HCT116 (cell line): Measurements from ENCODE around the gene PTHLH. TPM values are rescaled to one million over a fixed set of nuclear protein-coding genes. Genes with fewer than 3 reads are reported as not detected.

ENCODE experiments used
- ATAC-seq: fragments of 200-7000 bp; cut with Tn5 transposase; 2 replicates; pipeline ENCODE4 v1.9.1; 2020; ENCODE audit warnings: mild to moderate bottlenecking, moderate library complexity
- BruUV-seq: library from RNA; stranded (reverse); fragments of 400-500 nt; replicated peaks from 2 replicates; lab custom pipeline; 2021; lab: Mats Ljungman, UMichigan
- CTCF ChIA-PET: fragments of 300-600 bp; sonication (Branson Sonifier 250); formaldehyde crosslinking; loops from one replicate; lab custom pipeline; 2021; ENCODE audit warnings: antibody characterized with exemption; lab: Charles Lee
- POLR2A ChIA-PET: fragments of 300-600, 350-600 bp; sonication (Branson Sonifier 250); formaldehyde crosslinking; loops from one replicate; lab custom pipeline; 2021; ENCODE audit warnings: antibody characterized with exemption; lab: Charles Lee
- RAD21 ChIA-PET, 2 experiments: fragments of 300-600 bp; sonication (Branson Sonifier 250); formaldehyde crosslinking; loops; one replicate each; lab custom pipeline; 2023; ENCODE audit warnings: low total read pairs in 2 of 2; ENCODE audit not compliant: uncharacterized antibody in 2 of 2, unreplicated experiment in 2 of 2, low non-redundant PET in 1 of 2; lab: Charles Lee
- DNase-seq: peaks from one replicate; pipeline ENCODE4 v3.0.0-alpha.2; 2010; ENCODE audit warnings: low read depth, low spot score
- H2AFZ ChIP-seq: fragments of 200-600 bp; shearing (Covaris generic), sonication (generic); 2 replicates; pipeline ENCODE4 v1.6.1; 2017; ENCODE audit warnings: low read depth, mixed run types, mixed read lengths, antibody characterized with exemption, low read length; ENCODE audit not compliant: poor library complexity, severe bottlenecking
- H3K27ac ChIP-seq: 2 replicates; pipeline ENCODE4 v1.5.1; 2012; ENCODE audit warnings: low read depth, low read length
- H3K27me3 ChIP-seq: fragments of 200-600 bp; sonication (generic); 2 replicates; pipeline ENCODE4 v1.6.1; 2016; ENCODE audit warnings: mixed run types, low read length, mixed read lengths; ENCODE audit not compliant: insufficient read depth
- H3K36me3 ChIP-seq, 2 experiments: fragments of 200-500 bp in 1 of 2; fragments of 200-600 bp in 1 of 2; sonication (Bioruptor generic) in 1 of 2; sonication (generic) in 1 of 2; 2 replicates each; pipeline versions ENCODE4 v1.5.1 to v1.6.1; 2014 to 2016; ENCODE audit warnings: low read length in 2 of 2, inconsistent platforms in 1 of 2, mixed read lengths in 1 of 2, mixed run types in 1 of 2; ENCODE audit not compliant: insufficient read depth in 2 of 2, control insufficient read depth in 1 of 2
- H3K4me1 ChIP-seq, 2 experiments: fragments of 200-600 bp in 1 of 2; sonication (generic) in 1 of 2; 2 replicates each; pipeline versions ENCODE4 v1.5.1 to v1.6.1; 2012 to 2017; ENCODE audit warnings: low read length in 2 of 2, inconsistent platforms in 1 of 2, mild to moderate bottlenecking in 1 of 2, mixed read lengths in 1 of 2, mixed run types in 1 of 2, moderate library complexity in 1 of 2; ENCODE audit not compliant: insufficient read depth in 2 of 2, control insufficient read depth in 1 of 2
- H3K4me2 ChIP-seq: fragments of 200-600 bp; sonication (generic); 2 replicates; pipeline ENCODE4 v1.6.1; 2017; ENCODE audit warnings: mixed run types, low read length, mixed read lengths
- H3K4me3 ChIP-seq, 2 experiments: fragments of 200-600 bp in 1 of 2; sonication (generic) in 1 of 2; replicated peaks in 1 of 2; 2 replicates each; pipeline ENCODE4 v1.5.1; 2011 to 2016; ENCODE audit warnings: low read length in 2 of 2, control low read depth in 1 of 2, low read depth in 1 of 2, mild to moderate bottlenecking in 1 of 2, mixed read lengths in 1 of 2, mixed run types in 1 of 2
- H3K79me2 ChIP-seq: fragments of 200-600 bp; sonication (generic); 2 replicates; pipeline ENCODE4 v1.6.1; 2017; ENCODE audit warnings: mild to moderate bottlenecking, mixed run types, low read length, moderate library complexity, mixed read lengths; ENCODE audit not compliant: insufficient read depth
- H3K9ac ChIP-seq: fragments of 200-600 bp; sonication (generic); 2 replicates; pipeline ENCODE4 v1.6.1; 2016; ENCODE audit warnings: low read length, mixed read lengths
- H3K9me2 ChIP-seq: fragments of 200-600 bp; sonication (generic), shearing (Covaris generic); 2 replicates; pipeline ENCODE4 v1.6.1; 2017; ENCODE audit warnings: mixed run types, mild to moderate bottlenecking, moderate library complexity; ENCODE audit not compliant: insufficient read depth
- H3K9me3 ChIP-seq, 2 experiments: fragments of 200-500 bp in 1 of 2; fragments of 200-600 bp in 1 of 2; sonication (Bioruptor generic) in 1 of 2; sonication (generic) in 1 of 2; 2 replicates each; pipeline ENCODE4 v1.6.1; 2014 to 2017; ENCODE audit warnings: low read length in 2 of 2, mixed read lengths in 2 of 2, inconsistent platforms in 1 of 2, low read depth in 1 of 2, mild to moderate bottlenecking in 1 of 2, mixed run types in 1 of 2, moderate library complexity in 1 of 2; ENCODE audit not compliant: control insufficient read depth in 1 of 2, insufficient read depth in 1 of 2
- H4K20me1 ChIP-seq: fragments of 200-600 bp; sonication (generic), shearing (Covaris generic); 2 replicates; pipeline ENCODE4 v1.6.1; 2017; ENCODE audit warnings: mixed run types, mild to moderate bottlenecking, moderate library complexity; ENCODE audit not compliant: insufficient read depth
- ATF3 ChIP-seq: IDR thresholded peaks from 2 replicates; pipeline ENCODE4 v1.6.1; 2012
- CEBPB ChIP-seq: IDR thresholded peaks from 2 replicates; pipeline ENCODE4 v1.6.1; 2012; ENCODE audit warnings: low read depth
- CTCF ChIP-seq, 3 experiments: fragments of 200-600 bp in 1 of 3; sonication (generic) in 1 of 3; IDR thresholded peaks in 2 of 3; conservative IDR thresholded peaks in 1 of 3; 2 replicates each; pipeline ENCODE4 v1.5.1; 2012 to 2017; ENCODE audit warnings: low read depth in 2 of 3, low read length in 2 of 3, antibody characterized with exemption in 1 of 3, borderline replicate concordance in 1 of 3, control low read depth in 1 of 3, mild to moderate bottlenecking in 1 of 3, mixed read lengths in 1 of 3, mixed run types in 1 of 3, moderate library complexity in 1 of 3; ENCODE audit not compliant: insufficient read depth in 1 of 3
- EGR1 ChIP-seq: IDR thresholded peaks from 2 replicates; pipeline ENCODE4 v1.6.1; 2012; ENCODE audit warnings: low read depth
- ELF1 ChIP-seq: IDR thresholded peaks from 2 replicates; pipeline ENCODE4 v1.6.1; 2012; ENCODE audit warnings: low read depth, borderline replicate concordance
- EZH2 ChIP-seq: fragments of 200-600 bp; sonication (generic); IDR thresholded peaks from 2 replicates; pipeline ENCODE4 v1.6.1; 2017; ENCODE audit warnings: antibody characterized with exemption, mixed run types
- EZH2phosphoT487 ChIP-seq: fragments of 200-600 bp; IDR thresholded peaks from 2 replicates; pipeline ENCODE4 v1.6.1; 2018; ENCODE audit warnings: antibody characterized with exemption, borderline replicate concordance
- FOSL1 ChIP-seq: IDR thresholded peaks from 2 replicates; pipeline ENCODE4 v1.6.1; 2012; ENCODE audit warnings: low read depth
- JUND ChIP-seq: IDR thresholded peaks from 2 replicates; pipeline ENCODE4 v1.6.1; 2012
- MAX ChIP-seq: IDR thresholded peaks from 2 replicates; pipeline ENCODE4 v1.6.1; 2012
- POLR2A ChIP-seq: IDR thresholded peaks from 2 replicates; pipeline ENCODE4 v1.7.0; 2011; ENCODE audit warnings: borderline replicate concordance; ENCODE audit not compliant: insufficient read depth, insufficient read length; ENCODE audit errors: extremely low read depth
- POLR2AphosphoS5 ChIP-seq: IDR thresholded peaks from 2 replicates; pipeline ENCODE4 v1.6.1; 2011; ENCODE audit warnings: mild to moderate bottlenecking, low read depth, low read length, moderate library complexity
- RAD21 ChIP-seq: IDR thresholded peaks from 2 replicates; pipeline ENCODE4 v1.6.1; 2012; ENCODE audit warnings: low read depth, mild to moderate bottlenecking
- SIN3A ChIP-seq: IDR thresholded peaks from 2 replicates; pipeline ENCODE4 v1.6.1; 2012; ENCODE audit warnings: low read depth
- SP1 ChIP-seq: IDR thresholded peaks from 2 replicates; pipeline ENCODE4 v1.6.1; 2012; ENCODE audit warnings: low read depth
- SRF ChIP-seq: IDR thresholded peaks from 2 replicates; pipeline ENCODE4 v1.6.1; 2012; ENCODE audit warnings: low read depth
- TCF7L2 ChIP-seq: IDR thresholded peaks from 2 replicates; pipeline ENCODE4 v1.7.0; 2011; ENCODE audit warnings: borderline replicate concordance, inconsistent platforms; ENCODE audit not compliant: insufficient read depth, insufficient read length; ENCODE audit errors: extremely low read depth
- YY1 ChIP-seq: IDR thresholded peaks from 2 replicates; pipeline ENCODE4 v1.6.1; 2011; ENCODE audit warnings: low read length, low read depth, moderate library complexity, mild to moderate bottlenecking; ENCODE audit not compliant: insufficient replicate concordance; ENCODE audit errors: extremely low read depth
- ZBTB33 ChIP-seq: IDR thresholded peaks from 2 replicates; pipeline ENCODE4 v1.6.1; 2011; ENCODE audit warnings: mild to moderate bottlenecking, low read length, moderate library complexity; ENCODE audit not compliant: insufficient replicate concordance; ENCODE audit errors: extremely low read depth
- ZNF274 ChIP-seq: fragments of 200-500 bp; sonication (Bioruptor generic); IDR thresholded peaks from 2 replicates; pipeline ENCODE4 v1.6.1; 2014; ENCODE audit warnings: mild to moderate bottlenecking, low read depth, low read length, inconsistent platforms
- intact Hi-C: fragments of 100-400 bp; cut with micrococcal nuclease; formaldehyde crosslinking; loops from 2 replicates; pipeline ENCODE4 v1.10.0; 2022
- total RNA-seq: library from RNA; stranded (reverse); gene quantifications from one replicate; pipeline ENCODE4 v1.2.1, GENCODE V29; 2021; ENCODE audit not compliant: unreplicated experiment

Gene PTHLH
- total RNA-seq, 1 experiment from 2014 or later, result not detected

GRCh38 chr12:27984275-27984674, 11.7 kb upstream of the PTHLH start (continued):
- TF ChIP-seq ZNF274, result no peak
- TF ChIP-seq TCF7L2, result no peak
- no peak for TF ChIP-seq CTCF (IDR thresholded peaks at IDR 0.05 in 2 of 3, conservative IDR thresholded peaks at IDR 0.05 in 1 of 3; ENCODE audit: borderline replicate concordance in 1 of 3, insufficient read depth in 1 of 3, low read depth in 2 of 3, low read length in 2 of 3)
- TF ChIP-seq, all 23 proteins: peak for 0

GRCh38 chr12:27982951-27983350, 10.4 kb upstream of the PTHLH start:
- Histone ChIP-seq H3K9me3 (no peaks in the 10 kb centered on the region), H3K9ac (no peak overlapping the region), H3K4me2 (no peak overlapping the region), H4K20me1 (no peaks in the 10 kb centered on the region), H3K9me2 (no peaks in the 10 kb centered on the region), H3K4me3 (no peak overlapping the region), H3K27me3 (no peaks in the 10 kb centered on the region), H3K36me3 (no peaks in the 10 kb centered on the region), H3K79me2 (no peaks in the 10 kb centered on the region), H3K27ac (no peak overlapping the region), H2AFZ (no peak overlapping the region), H3K4me1 (0 out of 4 replicates have a peak, but pooled peaks cover 0 to 7% of the 10 kb centered on the region in 2 experiments)
- TF ChIP-seq FOSL1 (no peak), SRF (no peak), SIN3A (no peak), YY1 (no peak), RAD21 (no peak), SP1 (no peak), ZNF274 (no peak), EZH2 (no peak), POLR2A (no peak), TCF7L2 (no peak), EGR1 (no peak), MAX (no peak), POLR2AphosphoS5 (no peak), CEBPB (no peak), ELF1 (no peak), ATF3 (no peak), EZH2phosphoT487 (no peak), ZBTB33 (no peak), JUND (no peak)
- CTCF ChIA-PET, result no interaction called here
- no peak for ATAC-seq
- POLR2A ChIA-PET, result no interaction called here
- no peak for DNase-seq
- RAD21 ChIA-PET, result no interaction called here
- no TSS peak for BruUV-seq
- intact Hi-C loops, result no loop called here
